A673 (cell line): ENCODE measurements around the gene COL9A3. TPM values are rescaled to one million over a fixed set of nuclear protein-coding genes. Genes with fewer than 3 reads are reported as not detected.

ENCODE experiments used
- BruUV-seq: library from RNA; stranded (reverse); fragments of 400-500 nt; replicated peaks from 2 replicates; lab custom pipeline; 2021; lab: Mats Ljungman, UMichigan
- CTCF ChIA-PET: fragments of 300-600 bp; sonication (Branson Sonifier 250); formaldehyde crosslinking; loops from one replicate; lab custom pipeline; 2022; ENCODE audit warnings: antibody characterized with exemption; lab: Charles Lee
- POLR2A ChIA-PET: fragments of 300-600 bp; sonication (Branson Sonifier 250); formaldehyde crosslinking; loops from one replicate; lab custom pipeline; 2022; ENCODE audit warnings: antibody characterized with exemption; ENCODE audit not compliant: low non-redundant PET; lab: Charles Lee
- DNase-seq: peaks from one replicate; pipeline ENCODE4 v3.0.0-alpha.2; 2015; ENCODE audit warnings: low spot score
- H3K27ac ChIP-seq: fragments of 200-600 bp; sonication (generic); 2 replicates; pipeline ENCODE4 v1.5.1; 2016; ENCODE audit warnings: mixed run types, low read depth, mild to moderate bottlenecking, mixed read lengths, antibody characterized with exemption, low read length; ENCODE audit not compliant: poor library complexity, severe bottlenecking
- H3K27me3 ChIP-seq: fragments of 200-600 bp; sonication (generic); replicated peaks from 2 replicates; pipeline ENCODE4 v1.6.1; 2017; ENCODE audit warnings: mixed run types, low read depth, mild to moderate bottlenecking, mixed read lengths, antibody characterized with exemption, low read length; ENCODE audit not compliant: insufficient read depth, poor library complexity
- H3K36me3 ChIP-seq: fragments of 200-600 bp; sonication (generic); 2 replicates; pipeline ENCODE4 v1.6.1; 2016; ENCODE audit warnings: mixed run types, mild to moderate bottlenecking, mixed read lengths, antibody characterized with exemption, low read length; ENCODE audit not compliant: insufficient read depth, poor library complexity, severe bottlenecking
- H3K4me1 ChIP-seq: fragments of 200-600 bp; sonication (generic); 2 replicates; pipeline ENCODE4 v1.6.1; 2017; ENCODE audit warnings: mixed run types, mild to moderate bottlenecking, mixed read lengths, antibody characterized with exemption, low read length; ENCODE audit not compliant: insufficient read depth, poor library complexity, severe bottlenecking
- H3K4me3 ChIP-seq: fragments of 200-600 bp; sonication (generic); 2 replicates; pipeline ENCODE4 v1.5.1; 2016; ENCODE audit warnings: low read depth, mixed run types, mild to moderate bottlenecking, mixed read lengths, low read length; ENCODE audit not compliant: poor library complexity, severe bottlenecking
- H3K9me3 ChIP-seq: fragments of 200-600 bp; sonication (generic); 2 replicates; pipeline ENCODE4 v1.6.1; 2016; ENCODE audit warnings: mixed run types, low read depth, mild to moderate bottlenecking, mixed read lengths, antibody characterized with exemption, low read length; ENCODE audit not compliant: poor library complexity, severe bottlenecking
- EZH2 ChIP-seq: fragments of 200-600 bp; sonication (generic); IDR thresholded peaks from 2 replicates; pipeline ENCODE4 v1.6.1; 2017; ENCODE audit warnings: borderline replicate concordance, low read depth, mild to moderate bottlenecking, mixed read lengths, antibody characterized with exemption, low read length; ENCODE audit not compliant: poor library complexity, severe bottlenecking
- intact Hi-C: fragments of 100-400 bp; cut with micrococcal nuclease; formaldehyde crosslinking; loops from one replicate; pipeline ENCODE4 v1.10.0; 2022; ENCODE audit not compliant: unreplicated experiment
- total RNA-seq: library from RNA; stranded (reverse); gene quantifications from 2 replicates; pipeline ENCODE4 v1.2.3, GENCODE V29; 2021
- TF ChIP-seq, protein P1 (sequence below): fragments of 300-800, 200-600 bp; sonication (generic); conservative IDR thresholded peaks from 2 replicates; pipeline ENCODE4 v1.5.1; 2017; ENCODE audit warnings: low read depth, mild to moderate bottlenecking, antibody characterized with exemption, low read length, moderate library complexity, mixed read lengths

The COL9A3 gene
- total RNA-seq, 1 experiment from 2014 or later, result 8.4 TPM

- BruUV-seq, result no TSS peak
- H3K9me3 ChIP-seq, result no peaks in the 10 kb centered on the region
- ChIA-PET POLR2A (no interaction called here), CTCF (no interaction called here)
- TF ChIP-seq, protein P1, sequence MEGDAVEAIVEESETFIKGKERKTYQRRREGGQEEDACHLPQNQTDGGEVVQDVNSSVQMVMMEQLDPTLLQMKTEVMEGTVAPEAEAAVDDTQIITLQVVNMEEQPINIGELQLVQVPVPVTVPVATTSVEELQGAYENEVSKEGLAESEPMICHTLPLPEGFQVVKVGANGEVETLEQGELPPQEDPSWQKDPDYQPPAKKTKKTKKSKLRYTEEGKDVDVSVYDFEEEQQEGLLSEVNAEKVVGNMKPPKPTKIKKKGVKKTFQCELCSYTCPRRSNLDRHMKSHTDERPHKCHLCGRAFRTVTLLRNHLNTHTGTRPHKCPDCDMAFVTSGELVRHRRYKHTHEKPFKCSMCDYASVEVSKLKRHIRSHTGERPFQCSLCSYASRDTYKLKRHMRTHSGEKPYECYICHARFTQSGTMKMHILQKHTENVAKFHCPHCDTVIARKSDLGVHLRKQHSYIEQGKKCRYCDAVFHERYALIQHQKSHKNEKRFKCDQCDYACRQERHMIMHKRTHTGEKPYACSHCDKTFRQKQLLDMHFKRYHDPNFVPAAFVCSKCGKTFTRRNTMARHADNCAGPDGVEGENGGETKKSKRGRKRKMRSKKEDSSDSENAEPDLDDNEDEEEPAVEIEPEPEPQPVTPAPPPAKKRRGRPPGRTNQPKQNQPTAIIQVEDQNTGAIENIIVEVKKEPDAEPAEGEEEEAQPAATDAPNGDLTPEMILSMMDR, result no peak
- no peak for TF ChIP-seq EZH2
- no peaks in the 10 kb centered on the region for H3K36me3 ChIP-seq
- peak; percentile 37 for DNase-seq
- intact Hi-C loops, result no loop called here
- peaks cover 2% of the 10 kb centered on the region for H3K27me3 ChIP-seq
- peaks cover 34% of the 10 kb centered on the region for H3K4me1 ChIP-seq
- no peak overlapping the region for H3K4me3 ChIP-seq
- no peak overlapping the region for H3K27ac ChIP-seq
Measured at GRCh38 chr20:62818592-62819493, 2.0 kb downstream of the COL9A3 start.

DNA sequence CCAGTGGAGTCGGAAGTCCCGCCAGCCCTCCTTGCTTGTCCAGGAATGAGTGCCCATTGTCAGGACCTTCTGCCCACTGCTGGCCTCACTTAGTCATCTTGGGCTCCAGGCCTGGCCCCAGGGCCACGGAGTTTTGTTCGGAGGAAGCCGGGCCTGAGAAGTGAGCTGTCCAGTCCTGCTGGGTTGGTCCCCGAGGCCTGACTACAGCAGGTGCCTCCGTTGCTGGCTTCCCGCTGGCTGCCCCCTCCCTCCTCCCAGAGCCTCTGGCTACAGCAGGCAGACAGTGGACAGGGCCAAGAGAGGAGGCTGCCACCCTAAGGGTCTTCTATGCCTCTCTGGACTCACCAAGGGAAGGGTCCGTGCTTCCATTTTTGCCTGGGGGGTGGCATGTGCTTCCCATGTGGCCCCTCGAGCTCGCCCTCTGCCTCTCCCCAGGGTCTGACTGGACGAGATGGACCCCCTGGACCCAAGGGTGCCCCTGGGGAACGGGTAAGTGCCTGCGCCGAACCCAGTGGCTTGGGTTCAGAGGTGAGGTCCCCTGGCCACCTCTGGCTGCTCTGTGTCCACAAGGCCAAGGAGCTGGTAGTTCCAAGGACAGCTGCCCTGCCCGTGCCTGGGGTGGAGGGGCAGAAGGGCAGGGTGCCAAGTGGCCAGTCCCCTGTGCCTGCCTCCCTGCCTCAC lies 2.8 kb downstream of the COL9A3 start:
- ChIA-PET CTCF (no interaction called here), POLR2A (no interaction called here)
- H3K9me3 ChIP-seq, result no peaks in the 10 kb centered on the region
- no TSS peak for BruUV-seq
- peaks cover 39% of the 10 kb centered on the region for H3K4me1 ChIP-seq
- no peak for TF ChIP-seq EZH2
- TF ChIP-seq, protein P1, result no peak
- H3K36me3 ChIP-seq, result no peaks in the 10 kb centered on the region
- intact Hi-C loops, result loop anchor here (5.0 kb wide), 1 partner anchor 188 kb away; the partner anchor contains the start of gene BHLHE23
- no peak overlapping the region for H3K4me3 ChIP-seq
- no peak overlapping the region for H3K27ac ChIP-seq
- no peak for DNase-seq
- H3K27me3 ChIP-seq, result peaks cover 2% of the 10 kb centered on the region

DNA sequence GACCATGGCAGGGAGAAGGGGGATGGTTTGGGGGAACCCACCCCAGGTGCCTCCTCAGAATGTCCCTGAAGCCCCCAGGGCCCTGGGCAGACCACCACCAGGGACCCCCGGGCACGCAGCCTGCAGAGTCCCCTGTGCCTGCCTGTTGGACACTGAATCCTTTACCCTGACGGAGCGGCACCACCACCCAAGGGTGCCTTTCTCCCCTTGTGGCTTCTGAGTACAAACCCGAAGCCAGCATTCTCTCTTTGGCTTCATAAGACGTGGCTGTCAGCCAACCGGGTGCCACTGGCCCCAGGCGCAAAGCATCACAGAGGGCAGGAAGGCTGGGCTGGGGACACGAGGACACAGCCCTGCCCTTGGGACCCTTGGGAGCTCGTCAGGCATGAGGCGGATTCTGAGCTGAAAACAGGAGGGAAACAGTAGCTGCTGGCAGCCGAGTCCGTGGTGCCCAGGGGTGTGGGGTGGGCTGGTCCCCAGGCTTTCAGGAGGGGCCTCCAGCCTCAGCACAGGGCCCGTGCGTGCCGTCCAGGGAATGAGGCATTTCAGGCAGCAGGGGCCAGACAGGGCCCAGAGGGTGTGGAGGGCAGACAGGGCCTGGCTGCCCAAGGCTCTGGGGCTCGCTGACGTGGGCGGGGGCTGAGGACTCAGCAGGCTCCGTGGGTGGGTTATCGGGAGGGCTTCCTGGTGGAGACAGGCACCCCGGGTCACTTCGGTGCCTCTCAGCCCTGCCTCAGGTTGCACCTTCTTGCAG lies 3.5 kb downstream of the COL9A3 start:
- Histone ChIP-seq H3K27me3 (peaks cover 2% of the 10 kb centered on the region), H3K4me1 (peaks cover 35% of the 10 kb centered on the region), H3K36me3 (no peaks in the 10 kb centered on the region), H3K9me3 (no peaks in the 10 kb centered on the region), H3K4me3 (no peak overlapping the region), H3K27ac (no peak overlapping the region)
- POLR2A ChIA-PET, result no interaction called here
- CTCF ChIA-PET, result no interaction called here
- no peak for TF ChIP-seq EZH2
- TF ChIP-seq, protein P1, result no peak
- intact Hi-C loops, result loop anchor here (5.0 kb wide), 1 partner anchor 187 kb away; the partner anchor contains the start of gene BHLHE23
- no TSS peak for BruUV-seq
- DNase-seq, result no peak
